SH-SY5Y (cell line): ENCODE measurements around the gene CRTC3.

Experiments
- GATA2 ChIP-seq: IDR thresholded peaks from 2 replicates; pipeline ENCODE4 v1.6.1; 2011; ENCODE audit warnings: mild to moderate bottlenecking, low read depth, low read length
- GATA3 ChIP-seq: IDR thresholded peaks from 2 replicates; pipeline ENCODE4 v1.6.1; 2011; ENCODE audit warnings: low read depth, mild to moderate bottlenecking, low read length, moderate library complexity

DNA sequence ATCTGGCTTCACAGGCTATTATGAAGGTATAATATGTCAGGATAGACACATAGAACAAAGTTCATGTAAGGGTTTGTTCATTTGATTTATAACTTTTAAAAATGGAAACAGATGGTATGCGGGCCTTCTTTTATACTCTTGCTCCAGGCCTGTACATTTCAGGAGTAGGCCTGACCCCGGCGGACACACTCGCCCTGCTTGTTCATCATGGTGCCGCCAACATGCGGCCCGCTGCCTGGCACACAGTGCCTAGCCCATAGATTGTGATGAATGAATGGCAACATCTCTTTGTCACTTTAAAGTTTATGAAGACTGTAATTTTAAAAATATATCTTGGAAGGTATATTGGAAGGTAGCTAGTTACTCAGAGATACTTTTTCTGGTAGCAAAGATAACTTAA lies 95.3 kb downstream of the CRTC3 start:
- TF ChIP-seq GATA2: no peak
- no peak for TF ChIP-seq GATA3
